ENCODE data around the gene KRTAP5-1. TPM values are rescaled to one million over a fixed set of nuclear protein-coding genes. Genes with fewer than 3 reads are reported as not detected.
"Not testable (repeated sequence)": the region's sequence is repeated elsewhere in the genome, so short reads cannot be mapped to it uniquely, and the experiment has no call there.

Gene KRTAP5-1
- total RNA-seq, 1 donor from 2014 or later, result not detected

DNA sequence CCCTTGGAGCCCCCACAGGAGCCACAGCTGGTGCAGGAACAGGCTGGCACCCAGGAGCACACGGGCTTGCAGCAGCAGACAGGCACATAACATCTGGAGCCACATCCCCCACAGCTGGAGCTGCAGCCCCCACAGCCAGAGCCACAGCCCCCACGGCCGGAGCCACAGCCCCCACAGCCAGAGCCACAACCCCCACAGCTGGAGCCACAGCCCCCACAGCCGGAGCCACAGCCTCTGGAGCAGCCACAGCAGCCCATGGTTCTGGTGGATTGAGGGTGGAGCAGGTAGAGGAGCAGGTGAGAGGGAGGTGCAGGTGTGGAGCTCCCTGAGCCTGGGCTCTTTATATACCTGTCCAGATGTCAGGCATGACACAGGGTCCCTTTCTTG is 12.9 kb upstream of the KRTAP5-1 start, which contains the start of gene KRTAP5-2:
Gene KRTAP5-2 (minus strand): TSS at position 301 of the 387 bp plus-strand sequence. CDS start 44 bp downstream, at position 257.
- H3K4me3 ChIP-seq, result no peak within 1 kb of the TSS
- no peak for DNase-seq (ENCODE audit: low spot score in 2 of 2)
- no peaks in the 10 kb centered on the region for H3K9me3 ChIP-seq
- no peaks in the 10 kb centered on the region for H3K4me1 ChIP-seq
- intact Hi-C loops (cut with DNase I), result no loop called here
- no peak within 1 kb of the TSS for H3K27ac ChIP-seq
- no peaks in the 10 kb centered on the region for H3K36me3 ChIP-seq
- TF ChIP-seq, protein P1, sequence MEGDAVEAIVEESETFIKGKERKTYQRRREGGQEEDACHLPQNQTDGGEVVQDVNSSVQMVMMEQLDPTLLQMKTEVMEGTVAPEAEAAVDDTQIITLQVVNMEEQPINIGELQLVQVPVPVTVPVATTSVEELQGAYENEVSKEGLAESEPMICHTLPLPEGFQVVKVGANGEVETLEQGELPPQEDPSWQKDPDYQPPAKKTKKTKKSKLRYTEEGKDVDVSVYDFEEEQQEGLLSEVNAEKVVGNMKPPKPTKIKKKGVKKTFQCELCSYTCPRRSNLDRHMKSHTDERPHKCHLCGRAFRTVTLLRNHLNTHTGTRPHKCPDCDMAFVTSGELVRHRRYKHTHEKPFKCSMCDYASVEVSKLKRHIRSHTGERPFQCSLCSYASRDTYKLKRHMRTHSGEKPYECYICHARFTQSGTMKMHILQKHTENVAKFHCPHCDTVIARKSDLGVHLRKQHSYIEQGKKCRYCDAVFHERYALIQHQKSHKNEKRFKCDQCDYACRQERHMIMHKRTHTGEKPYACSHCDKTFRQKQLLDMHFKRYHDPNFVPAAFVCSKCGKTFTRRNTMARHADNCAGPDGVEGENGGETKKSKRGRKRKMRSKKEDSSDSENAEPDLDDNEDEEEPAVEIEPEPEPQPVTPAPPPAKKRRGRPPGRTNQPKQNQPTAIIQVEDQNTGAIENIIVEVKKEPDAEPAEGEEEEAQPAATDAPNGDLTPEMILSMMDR (IDR thresholded peaks at IDR 0.05), result no peak
- H3K27me3 ChIP-seq, result no peaks in the 10 kb centered on the region

- DNase-seq (ENCODE audit: low spot score in 2 of 2), result no peak
- Histone ChIP-seq H3K9me3 (no peaks in the 10 kb centered on the region), H3K27me3 (no peaks in the 10 kb centered on the region), H3K27ac (no peak overlapping the region), H3K36me3 (no peaks in the 10 kb centered on the region), H3K4me3 (no peak overlapping the region), H3K4me1 (no peaks in the 10 kb centered on the region)
- TF ChIP-seq, protein P1 (IDR thresholded peaks at IDR 0.05), result no peak
- intact Hi-C loops (cut with DNase I), result no loop called here
These were observed 12.4 kb upstream of the KRTAP5-1 start for GRCh38 chr11:1597331-1597993.

GRCh38 chr11:1596576-1597121 is 11.6 kb upstream of the KRTAP5-1 start:
- H3K27me3 ChIP-seq, result not testable (repeated sequence)

GRCh38 chr11:1595994-1596575 is 11.0 kb upstream of the KRTAP5-1 start:
- H3K36me3 ChIP-seq; DNase-seq (ENCODE audit: low spot score in 2 of 2); H3K27me3 ChIP-seq; H3K27ac ChIP-seq; H3K9me3 ChIP-seq; H3K4me3 ChIP-seq; intact Hi-C loops (cut with DNase I); H3K4me1 ChIP-seq: not testable (repeated sequence)

More at GRCh38 chr11:1596576-1597121, 11.6 kb upstream of the KRTAP5-1 start:
- H3K4me1 ChIP-seq; DNase-seq (ENCODE audit: low spot score in 2 of 2); intact Hi-C loops (cut with DNase I); H3K4me3 ChIP-seq; H3K27ac ChIP-seq; H3K9me3 ChIP-seq; H3K36me3 ChIP-seq: not testable (repeated sequence)

- H3K9me3 ChIP-seq, result no peaks in the 10 kb centered on the region
- H3K4me3 ChIP-seq, result no peak overlapping the region
- intact Hi-C loops (cut with DNase I), result no loop called here
- no peaks in the 10 kb centered on the region for H3K36me3 ChIP-seq
- no peaks in the 10 kb centered on the region for H3K27me3 ChIP-seq
- no peak for DNase-seq (ENCODE audit: low spot score in 2 of 2)
- no peak overlapping the region for H3K27ac ChIP-seq
- no peaks in the 10 kb centered on the region for H3K4me1 ChIP-seq
- TF ChIP-seq, protein P1 (IDR thresholded peaks at IDR 0.05), result no peak
These were observed 7.5 kb upstream of the KRTAP5-1 start for GRCh38 chr11:1592628-1593027.

- no peak for DNase-seq (ENCODE audit: low spot score in 2 of 2)
- intact Hi-C loops (cut with DNase I), result no loop called here
- no peaks in the 10 kb centered on the region for H3K9me3 ChIP-seq
- TF ChIP-seq, protein P1 (IDR thresholded peaks at IDR 0.05), result no peak
- H3K4me1 ChIP-seq, result no peaks in the 10 kb centered on the region
- no peaks in the 10 kb centered on the region for H3K27me3 ChIP-seq
- H3K27ac ChIP-seq, result no peak overlapping the region
- no peaks in the 10 kb centered on the region for H3K36me3 ChIP-seq
- H3K4me3 ChIP-seq, result no peak overlapping the region
These were observed 4.9 kb upstream of the KRTAP5-1 start for GRCh38 chr11:1589996-1590395.

GRCh38 chr11:1589191-1589963 is 4.3 kb upstream of the KRTAP5-1 start:
- intact Hi-C loops (cut with DNase I); H3K27me3 ChIP-seq: not testable (repeated sequence)

More at GRCh38 chr11:1589191-1589963, 4.3 kb upstream of the KRTAP5-1 start:
- not testable (repeated sequence) for H3K27ac ChIP-seq; H3K9me3 ChIP-seq; H3K4me1 ChIP-seq; H3K4me3 ChIP-seq; H3K36me3 ChIP-seq; DNase-seq (ENCODE audit: low spot score in 2 of 2)
